Measurements from ENCODE around the gene SH3PXD2B.
"Not testable (repeated sequence)": the region's sequence is repeated elsewhere in the genome, so short reads cannot be mapped to it uniquely, and the experiment has no call there.

SH3PXD2B gene

GRCh38 chr5:172293054-172293744 lies 161.1 kb downstream of the SH3PXD2B start:
- Histone ChIP-seq H2AFZ (ENCODE audit: low read depth, low read length) (no peak overlapping the region), H3K27me3 (ENCODE audit: insufficient read depth, low read length, poor library complexity) (no peaks in the 10 kb centered on the region), H3K9ac (ENCODE audit: low read depth, low read length) (no peak overlapping the region), H3K4me2 (ENCODE audit: insufficient read depth, low read length) (no peak overlapping the region), H3K9me3 (ENCODE audit: insufficient read depth, low read length, severe bottlenecking) (no peaks in the 10 kb centered on the region), H3K4me3 (ENCODE audit: low read depth in 1 of 2, low read length in 2 of 2) (no peak overlapping the region), H3K79me2 (ENCODE audit: insufficient read depth, low read length) (no peaks in the 10 kb centered on the region), H4K20me1 (ENCODE audit: insufficient read depth, low read length) (no peaks in the 10 kb centered on the region), H3K27ac (ENCODE audit: low read length) (no peak overlapping the region), H3K36me3 (ENCODE audit: insufficient read depth, low read length) (no peaks in the 10 kb centered on the region), H3K4me1 (ENCODE audit: insufficient read depth, low read length) (peaks cover 4% of the 10 kb centered on the region; the same call in 1 of the 2 replicates)
- peak; percentile 72 for DNase-seq
- TF ChIP-seq CTCF (IDR thresholded peaks at IDR 0.05; ENCODE audit: borderline replicate concordance, extremely low read depth, low read length, poor library complexity, severe bottlenecking) = peak; percentile 93
- TF ChIP-seq EZH2 (IDR thresholded peaks at IDR 0.05; ENCODE audit: borderline replicate concordance, low read depth, low read length, severe bottlenecking) = no peak
- peak; percentile 100 for ATAC-seq (ENCODE audit: insufficient read depth, low read depth)

- not testable (repeated sequence) for ATAC-seq (ENCODE audit: insufficient read depth, low read depth); H3K79me2 ChIP-seq (ENCODE audit: insufficient read depth, low read length); H3K27ac ChIP-seq (ENCODE audit: low read length); H2AFZ ChIP-seq (ENCODE audit: low read depth, low read length); H3K27me3 ChIP-seq (ENCODE audit: insufficient read depth, low read length, poor library complexity); H3K9me3 ChIP-seq (ENCODE audit: insufficient read depth, low read length, severe bottlenecking); DNase-seq; H4K20me1 ChIP-seq (ENCODE audit: insufficient read depth, low read length); H3K9ac ChIP-seq (ENCODE audit: low read depth, low read length); H3K4me1 ChIP-seq (ENCODE audit: insufficient read depth, low read length); H3K4me2 ChIP-seq (ENCODE audit: insufficient read depth, low read length); H3K36me3 ChIP-seq (ENCODE audit: insufficient read depth, low read length); H3K4me3 ChIP-seq (ENCODE audit: low read depth in 1 of 2, low read length in 2 of 2)
Measured at GRCh38 chr5:172291837-172292236, 162.5 kb downstream of the SH3PXD2B start.

- Histone ChIP-seq H3K27me3 (ENCODE audit: insufficient read depth, low read length, poor library complexity) (peaks cover 12% of the 10 kb centered on the region), H3K27ac (ENCODE audit: low read length) (no peak overlapping the region), H3K4me2 (ENCODE audit: insufficient read depth, low read length) (no peak overlapping the region), H3K36me3 (ENCODE audit: insufficient read depth, low read length) (no peaks in the 10 kb centered on the region), H4K20me1 (ENCODE audit: insufficient read depth, low read length) (no peaks in the 10 kb centered on the region), H3K4me1 (ENCODE audit: insufficient read depth, low read length) (peaks cover 10% of the 10 kb centered on the region), H2AFZ (ENCODE audit: low read depth, low read length) (no peak overlapping the region), H3K9me3 (ENCODE audit: insufficient read depth, low read length, severe bottlenecking) (no peaks in the 10 kb centered on the region), H3K4me3 (ENCODE audit: low read depth in 1 of 2, low read length in 2 of 2) (no peak overlapping the region), H3K9ac (ENCODE audit: low read depth, low read length) (no peak overlapping the region), H3K79me2 (ENCODE audit: insufficient read depth, low read length) (peaks cover under 1% of the 10 kb centered on the region; the same call in 1 of the 2 replicates)
- TF ChIP-seq CTCF (IDR thresholded peaks at IDR 0.05; ENCODE audit: borderline replicate concordance, extremely low read depth, low read length, poor library complexity, severe bottlenecking) (no peak), EZH2 (IDR thresholded peaks at IDR 0.05; ENCODE audit: borderline replicate concordance, low read depth, low read length, severe bottlenecking) (no peak)
- ATAC-seq (ENCODE audit: insufficient read depth, low read depth) (no peak), DNase-seq (no peak)
Measured at GRCh38 chr5:172288465-172288864, 165.9 kb downstream of the SH3PXD2B start.

- H3K4me2 ChIP-seq (ENCODE audit: insufficient read depth, low read length); H4K20me1 ChIP-seq (ENCODE audit: insufficient read depth, low read length); H3K36me3 ChIP-seq (ENCODE audit: insufficient read depth, low read length); DNase-seq; ATAC-seq (ENCODE audit: insufficient read depth, low read depth); H2AFZ ChIP-seq (ENCODE audit: low read depth, low read length); H3K9ac ChIP-seq (ENCODE audit: low read depth, low read length); H3K9me3 ChIP-seq (ENCODE audit: insufficient read depth, low read length, severe bottlenecking); H3K27ac ChIP-seq (ENCODE audit: low read length); H3K4me3 ChIP-seq (ENCODE audit: low read depth in 1 of 2, low read length in 2 of 2): not testable (repeated sequence)
- Histone ChIP-seq H3K27me3 (ENCODE audit: insufficient read depth, low read length, poor library complexity) (peaks cover 12% of the 10 kb centered on the region), H3K79me2 (ENCODE audit: insufficient read depth, low read length) (peaks cover 13% of the 10 kb centered on the region), H3K4me1 (ENCODE audit: insufficient read depth, low read length) (peaks cover 15% of the 10 kb centered on the region)
Measured at GRCh38 chr5:172287140-172287539, 167.2 kb downstream of the SH3PXD2B start.

Data from DND-41 (cell line).